Mesendoderm (in vitro differentiated cells): ENCODE measurements around the gene QRICH1.
"Not testable (repeated sequence)": the region's sequence is repeated elsewhere in the genome, so short reads cannot be mapped to it uniquely, and the experiment has no call there.

Experiments used
- DNase-seq: peaks from one replicate; pipeline ENCODE4 v3.0.0; 2013
- H2AK5ac ChIP-seq: 2 replicates; pipeline ENCODE4 v1.6.1; 2013; ENCODE audit warnings: low read length, inconsistent platforms
- H2BK120ac ChIP-seq: 2 replicates; pipeline ENCODE4 v1.6.1; 2013; ENCODE audit warnings: low read depth, mild to moderate bottlenecking, low read length, moderate library complexity, mixed read lengths
- H2BK15ac ChIP-seq: replicated peaks from 2 replicates; pipeline ENCODE4 v1.6.1; 2013; ENCODE audit warnings: low read depth, mild to moderate bottlenecking, moderate library complexity
- H2BK5ac ChIP-seq: 2 replicates; pipeline ENCODE4 v1.6.1; 2013; ENCODE audit warnings: low read length, inconsistent platforms
- H3K18ac ChIP-seq: 2 replicates; pipeline ENCODE4 v1.6.1; 2013; ENCODE audit warnings: mild to moderate bottlenecking, low read length, mixed read lengths
- H3K23ac ChIP-seq: one replicate; pipeline ENCODE4 v1.6.1; 2013; ENCODE audit warnings: low read length
- H3K27ac ChIP-seq: 2 replicates; pipeline ENCODE4 v1.5.1; 2013; ENCODE audit warnings: low read depth, mild to moderate bottlenecking, inconsistent platforms, low read length, moderate library complexity
- H3K27me3 ChIP-seq: 2 replicates; pipeline ENCODE4 v1.6.1; 2013; ENCODE audit warnings: low read length, control low read depth, mild to moderate bottlenecking, inconsistent platforms; ENCODE audit not compliant: insufficient read depth, poor library complexity
- H3K36me3 ChIP-seq: 2 replicates; pipeline ENCODE4 v1.6.1; 2013; ENCODE audit warnings: low read length, inconsistent platforms; ENCODE audit not compliant: control insufficient read depth, insufficient read depth
- H3K4ac ChIP-seq: one replicate; pipeline ENCODE4 v1.6.1; 2013; ENCODE audit warnings: low read depth, mild to moderate bottlenecking, low read length, moderate library complexity
- H3K4me1 ChIP-seq: 2 replicates; pipeline ENCODE4 v1.6.1; 2013; ENCODE audit warnings: low read depth, low read length, inconsistent platforms; ENCODE audit not compliant: control insufficient read depth
- H3K4me2 ChIP-seq: 2 replicates; pipeline ENCODE4 v1.6.1; 2013; ENCODE audit warnings: low read length
- H3K4me3 ChIP-seq: 2 replicates; pipeline ENCODE4 v1.5.1; 2013; ENCODE audit warnings: mild to moderate bottlenecking, low read length
- H3K56ac ChIP-seq: one replicate; pipeline ENCODE4 v1.6.1; 2013; ENCODE audit warnings: low read length
- H3K79me1 ChIP-seq: 2 replicates; pipeline ENCODE4 v1.6.1; 2013; ENCODE audit warnings: low read length, inconsistent platforms
- H3K79me2 ChIP-seq: 2 replicates; pipeline ENCODE4 v1.6.1; 2013; ENCODE audit warnings: mild to moderate bottlenecking, low read length; ENCODE audit not compliant: control insufficient read depth, insufficient read depth
- H3K9ac ChIP-seq: 2 replicates; pipeline ENCODE4 v1.6.1; 2013; ENCODE audit warnings: low read length, inconsistent platforms
- H4K5ac ChIP-seq: one replicate; pipeline ENCODE4 v1.6.1; 2013; ENCODE audit warnings: low read length
- H4K8ac ChIP-seq: one replicate; pipeline ENCODE4 v1.6.1; 2013; ENCODE audit warnings: low read depth, mild to moderate bottlenecking, control low read depth, low read length, moderate library complexity
- WGBS: extraction: QIAGEN DNeasy Blood & Tissue Kit; methylation state at CpG from one replicate; pipeline ENCODE4 v1.1.7; 2013; ENCODE audit warnings: low lambda C conversion rate, missing lambda C conversion rate; ENCODE audit not compliant: insufficient coverage; ENCODE audit errors: extremely low coverage; 5-methylcytosine and 5-hydroxymethylcytosine counted together

Gene QRICH1

DNA sequence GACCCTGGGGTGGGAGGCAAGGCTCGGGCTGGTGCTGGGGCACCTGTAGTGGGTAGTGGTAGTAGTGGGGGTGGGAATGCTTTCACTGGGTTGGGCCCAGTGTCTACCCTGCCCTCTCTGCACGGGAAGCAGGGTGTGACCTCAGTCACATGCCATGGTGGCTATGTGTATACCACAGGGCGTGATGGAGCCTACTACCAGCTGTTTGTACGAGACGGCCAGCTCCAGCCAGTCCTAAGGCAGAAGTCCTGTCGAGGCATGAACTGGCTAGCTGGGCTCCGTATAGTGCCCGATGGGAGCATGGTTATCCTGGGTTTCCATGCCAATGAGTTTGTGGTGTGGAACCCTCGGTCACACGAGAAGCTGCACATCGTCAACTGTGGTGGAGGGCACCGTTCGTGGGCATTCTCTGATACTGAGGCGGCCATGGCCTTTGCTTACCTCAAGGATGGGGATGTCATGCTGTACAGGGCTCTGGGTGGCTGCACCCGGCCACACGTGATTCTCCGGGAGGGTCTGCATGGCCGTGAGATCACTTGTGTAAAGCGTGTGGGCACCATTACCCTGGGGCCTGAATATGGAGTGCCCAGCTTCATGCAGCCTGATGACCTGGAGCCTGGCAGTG is 80.6 kb downstream of the QRICH1 start:
- peaks cover 23% of the 10 kb centered on the region for H3K79me1 ChIP-seq
- DNase-seq, result no peak
- no peak overlapping the region for H2BK15ac ChIP-seq
- peaks cover 18% of the 10 kb centered on the region for H3K36me3 ChIP-seq
- no peaks in the 10 kb centered on the region for H3K27me3 ChIP-seq
- no peak overlapping the region for H3K27ac ChIP-seq
- H3K4ac ChIP-seq, result no peak overlapping the region
- H3K4me2 ChIP-seq, result no peak overlapping the region
- no peak overlapping the region for H3K56ac ChIP-seq
- no peak overlapping the region for H3K23ac ChIP-seq
- no peak overlapping the region for H2BK120ac ChIP-seq
- H3K4me3 ChIP-seq, result no peak overlapping the region
- H3K18ac ChIP-seq, result no peak overlapping the region
- no peak overlapping the region for H3K9ac ChIP-seq
- no peak overlapping the region for H2AK5ac ChIP-seq
- H4K8ac ChIP-seq, result no peak overlapping the region
- no CpG with 5 or more reads among the region's 19 CpGs for WGBS
- peaks cover 6% of the 10 kb centered on the region for H3K4me1 ChIP-seq
- H3K79me2 ChIP-seq, result peaks cover 33% of the 10 kb centered on the region
- H2BK5ac ChIP-seq, result no peak overlapping the region
- H4K5ac ChIP-seq, result no peak overlapping the region

DNA sequence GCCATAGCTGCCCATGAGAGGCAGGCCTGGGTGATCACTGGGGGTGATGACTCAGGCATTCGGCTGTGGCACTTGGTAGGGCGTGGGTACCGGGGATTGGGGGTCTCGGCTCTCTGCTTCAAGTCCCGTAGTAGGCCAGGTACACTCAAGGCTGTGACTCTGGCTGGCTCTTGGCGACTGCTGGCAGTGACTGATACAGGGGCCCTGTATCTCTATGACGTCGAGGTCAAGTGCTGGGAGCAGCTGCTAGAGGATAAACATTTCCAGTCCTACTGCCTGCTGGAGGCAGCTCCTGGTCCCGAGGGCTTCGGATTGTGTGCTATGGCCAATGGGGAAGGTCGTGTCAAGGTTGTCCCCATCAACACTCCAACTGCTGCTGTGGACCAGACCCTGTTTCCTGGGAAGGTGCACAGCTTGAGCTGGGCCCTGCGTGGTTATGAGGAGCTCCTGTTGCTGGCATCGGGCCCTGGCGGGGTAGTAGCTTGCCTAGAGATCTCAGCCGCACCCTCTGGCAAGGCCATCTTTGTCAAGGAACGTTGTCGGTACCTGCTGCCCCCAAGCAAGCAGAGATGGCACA is 81.3 kb downstream of the QRICH1 start:
- Histone ChIP-seq H3K36me3 (peaks cover 18% of the 10 kb centered on the region), H3K79me2 (peaks cover 37% of the 10 kb centered on the region)
- WGBS, result no CpG with 5 or more reads among the region's 17 CpGs

GRCh38 chr3:49009396-49009795 is 84.5 kb downstream of the QRICH1 start:
- Histone ChIP-seq H3K36me3 (peaks cover 8% of the 10 kb centered on the region), H3K4me2 (no peak overlapping the region), H3K4me3 (no peak overlapping the region), H3K27me3 (no peaks in the 10 kb centered on the region), H2BK120ac (no peak overlapping the region), H3K18ac (no peak overlapping the region), H2BK5ac (no peak overlapping the region), H3K4ac (no peak overlapping the region), H3K27ac (no peak overlapping the region), H4K8ac (no peak overlapping the region), H3K56ac (no peak overlapping the region), H3K79me2 (peaks cover 37% of the 10 kb centered on the region), H3K9ac (no peak overlapping the region), H3K79me1 (peaks cover 21% of the 10 kb centered on the region), H3K23ac (no peak overlapping the region), H2BK15ac (no peak overlapping the region), H2AK5ac (no peak overlapping the region), H3K4me1 (peaks cover 5% of the 10 kb centered on the region), H4K5ac (no peak overlapping the region)
- no peak for DNase-seq
- WGBS, result no CpG with 5 or more reads among the region's 3 CpGs

More for the DNA sequence above, 81.3 kb downstream of the QRICH1 start:
- H2AK5ac ChIP-seq, result no peak overlapping the region
- no peak overlapping the region for H2BK120ac ChIP-seq
- no peak overlapping the region for H3K9ac ChIP-seq
- H4K8ac ChIP-seq, result no peak overlapping the region
- H3K27me3 ChIP-seq, result no peaks in the 10 kb centered on the region
- no peak overlapping the region for H3K27ac ChIP-seq
- no peak overlapping the region for H3K4ac ChIP-seq
- no peak overlapping the region for H3K18ac ChIP-seq
- peaks cover 7% of the 10 kb centered on the region for H3K4me1 ChIP-seq
- H3K56ac ChIP-seq, result no peak overlapping the region
- no peak overlapping the region for H3K4me3 ChIP-seq
- DNase-seq, result no peak
- no peak overlapping the region for H4K5ac ChIP-seq
- no peak overlapping the region for H3K23ac ChIP-seq
- no peak overlapping the region for H2BK15ac ChIP-seq
- no peak overlapping the region for H3K4me2 ChIP-seq
- peaks cover 26% of the 10 kb centered on the region for H3K79me1 ChIP-seq
- H2BK5ac ChIP-seq, result no peak overlapping the region

GRCh38 chr3:49008627-49009026 is 85.2 kb downstream of the QRICH1 start:
- not testable (repeated sequence) for H2BK15ac ChIP-seq, H3K4me1 ChIP-seq, H3K27me3 ChIP-seq, DNase-seq, H4K8ac ChIP-seq, H3K23ac ChIP-seq, H3K4me3 ChIP-seq, H3K4ac ChIP-seq, H2AK5ac ChIP-seq, H2BK5ac ChIP-seq, H3K18ac ChIP-seq, H3K27ac ChIP-seq, H2BK120ac ChIP-seq, H3K36me3 ChIP-seq, H4K5ac ChIP-seq
- peaks cover 18% of the 10 kb centered on the region for H3K79me1 ChIP-seq
- WGBS, result no CpG with 5 or more reads among the region's 5 CpGs
- H3K4me2 ChIP-seq, result peak overlapping the region; percentile 90
- H3K56ac ChIP-seq, result peak overlapping the region; percentile 86
- H3K9ac ChIP-seq, result peak overlapping the region; percentile 88
- H3K79me2 ChIP-seq, result peaks cover 37% of the 10 kb centered on the region

- Histone ChIP-seq H4K8ac (no peak overlapping the region), H4K5ac (no peak overlapping the region), H3K27me3 (no peaks in the 10 kb centered on the region), H3K9ac (peak overlapping the region; percentile 96), H2BK15ac (no peak overlapping the region), H3K79me1 (peaks cover 16% of the 10 kb centered on the region), H3K18ac (peak overlapping the region; percentile 47), H3K23ac (no peak overlapping the region), H3K56ac (peak overlapping the region; percentile 95), H3K4me1 (peaks cover 5% of the 10 kb centered on the region), H3K27ac (no peak overlapping the region), H3K4me2 (peak overlapping the region; percentile 90), H2BK120ac (no peak overlapping the region), H2BK5ac (peak overlapping the region; percentile 94), H3K36me3 (peaks cover 7% of the 10 kb centered on the region), H3K4me3 (peak overlapping the region; percentile 83), H3K4ac (peak overlapping the region; percentile 84), H2AK5ac (no peak overlapping the region), H3K79me2 (peaks cover 36% of the 10 kb centered on the region)
- WGBS, result no CpG with 5 or more reads among the region's 41 CpGs
- peak; percentile 94 for DNase-seq
Measured at GRCh38 chr3:49007771-49008528, 85.9 kb downstream of the QRICH1 start.
